HG02885 (cell line): ENCODE results near the gene PTGIS.

Source experiments
- ATAC-seq: cut with Tn5 transposase; IDR thresholded peaks from one replicate; pipeline ENCODE4 v1.9.1; 2021; ENCODE audit warnings: mild to moderate bottlenecking; ENCODE audit not compliant: unreplicated experiment, poor library complexity

Gene PTGIS

DNA sequence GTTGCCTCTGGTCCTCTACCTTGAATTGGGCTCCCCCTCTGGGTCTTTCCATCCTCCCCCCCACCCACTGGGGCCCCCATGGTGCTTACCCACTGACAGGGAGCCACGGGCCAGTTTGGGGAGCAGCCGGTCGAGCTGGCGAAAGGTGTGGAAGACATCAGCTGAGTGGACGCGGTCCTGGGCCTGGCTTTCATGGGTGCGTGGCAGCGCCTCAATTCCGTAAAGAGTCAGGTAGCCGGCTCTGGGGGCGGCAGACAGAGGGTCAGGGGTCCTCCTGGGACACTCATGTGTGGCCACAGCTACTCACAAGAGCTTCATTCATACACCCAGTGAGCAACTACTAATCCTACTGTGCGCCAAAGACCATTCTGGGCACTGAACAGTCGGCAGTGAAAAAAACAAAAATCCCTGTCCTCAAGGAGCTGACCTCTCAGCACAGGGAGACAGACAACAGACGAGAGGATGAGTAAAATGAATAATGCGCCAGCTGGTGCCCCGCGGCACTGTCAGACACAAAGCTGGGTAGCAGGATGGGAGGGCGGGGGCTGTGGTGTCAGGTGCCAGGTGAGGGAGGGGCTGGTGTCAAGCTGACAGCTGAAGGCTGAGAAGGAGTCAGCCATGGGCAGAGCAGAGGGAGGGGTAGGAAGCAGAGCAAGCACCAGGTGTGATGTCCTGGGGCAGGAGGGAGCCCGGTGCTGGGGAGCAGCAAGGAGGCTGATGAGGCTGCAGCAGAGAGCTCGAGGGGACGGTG, 28.3 kb downstream of the PTGIS start:
- ATAC-seq, result no peak

DNA sequence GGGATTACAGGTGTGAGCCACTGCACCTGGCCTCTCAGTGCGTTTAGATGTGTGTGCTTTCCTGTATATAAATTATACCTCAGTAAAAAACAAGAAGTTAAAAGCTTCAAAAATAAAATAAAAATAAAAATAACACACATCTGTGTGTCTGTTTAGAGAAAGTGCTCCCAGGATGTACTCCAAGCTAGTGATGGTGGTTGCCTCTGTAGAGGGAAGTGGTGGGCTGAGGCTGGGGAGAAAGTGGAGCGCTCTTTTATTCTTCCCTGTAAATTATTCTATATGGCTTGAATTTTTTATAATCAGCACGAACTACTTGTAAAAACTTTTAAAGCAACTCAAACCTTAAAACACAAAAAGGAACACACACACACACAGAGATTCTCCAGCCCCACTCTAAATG, 29.0 kb downstream of the PTGIS start:
- ATAC-seq, result no peak

DNA sequence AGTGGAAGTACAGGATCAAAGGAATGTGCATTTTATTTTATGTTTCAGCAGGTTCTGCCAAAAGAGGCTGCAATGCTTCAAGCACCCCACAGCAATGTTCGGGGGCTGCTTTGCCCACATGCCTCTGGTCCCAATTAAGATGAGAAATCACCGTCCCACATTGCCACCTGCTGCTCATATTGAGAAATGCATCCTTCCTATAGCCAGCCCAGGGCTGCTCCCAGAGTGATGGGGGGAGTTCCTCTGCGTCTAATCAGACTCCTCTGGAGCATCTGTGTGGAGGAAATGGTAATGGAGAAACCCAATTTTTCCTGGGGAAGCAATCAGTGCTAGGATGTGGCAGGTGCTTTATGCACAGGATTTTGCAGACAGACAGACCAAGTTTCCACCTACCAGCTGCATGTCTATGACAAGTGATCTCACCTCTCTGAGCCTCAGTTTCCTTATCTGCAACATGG, 33.7 kb downstream of the PTGIS start:
- ATAC-seq, result peak; percentile 43

- no peak for ATAC-seq
Observed at GRCh38 chr20:49532285-49532946, 35.5 kb downstream of the PTGIS start.

DNA sequence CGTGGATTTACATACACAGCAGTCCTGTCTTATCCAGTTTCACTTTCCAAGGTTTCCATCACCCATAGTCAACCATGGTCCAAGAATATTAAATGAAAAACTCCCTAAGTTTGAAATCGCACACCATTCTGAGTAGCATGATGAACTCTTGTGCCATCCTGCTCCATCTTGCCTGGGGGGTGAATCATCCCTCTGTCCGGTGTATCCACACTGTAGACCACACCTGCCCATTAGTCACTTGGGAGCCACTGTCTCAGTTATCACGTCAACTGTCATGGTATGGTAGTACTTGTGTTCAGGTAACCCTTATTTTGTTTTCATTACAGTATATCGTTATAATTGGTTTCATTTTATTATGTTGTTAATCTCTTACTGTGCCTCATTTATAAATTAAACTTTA, 38.5 kb downstream of the PTGIS start:
- ATAC-seq, result no peak

DNA sequence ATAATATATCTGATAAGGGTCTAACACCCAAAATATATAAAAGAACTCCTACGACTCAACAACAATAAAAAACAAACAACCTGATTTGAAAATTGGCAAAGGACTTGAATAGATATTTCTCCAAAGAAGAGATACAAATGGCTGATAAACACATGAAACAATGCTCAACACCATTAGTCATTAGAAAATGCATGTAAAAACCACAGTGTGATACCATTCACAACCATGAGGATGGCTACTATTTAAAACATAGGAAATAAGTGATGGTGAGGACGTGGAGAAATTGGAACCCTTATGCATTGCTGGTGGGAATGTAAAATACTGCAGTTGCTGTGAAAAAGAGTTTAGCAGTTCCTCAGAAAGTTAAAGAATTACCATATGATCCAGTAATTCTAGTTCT, 41.4 kb downstream of the PTGIS start:
- no peak for ATAC-seq

GRCh38 chr20:49526056-49526455, 41.9 kb downstream of the PTGIS start:
- no peak for ATAC-seq

DNA sequence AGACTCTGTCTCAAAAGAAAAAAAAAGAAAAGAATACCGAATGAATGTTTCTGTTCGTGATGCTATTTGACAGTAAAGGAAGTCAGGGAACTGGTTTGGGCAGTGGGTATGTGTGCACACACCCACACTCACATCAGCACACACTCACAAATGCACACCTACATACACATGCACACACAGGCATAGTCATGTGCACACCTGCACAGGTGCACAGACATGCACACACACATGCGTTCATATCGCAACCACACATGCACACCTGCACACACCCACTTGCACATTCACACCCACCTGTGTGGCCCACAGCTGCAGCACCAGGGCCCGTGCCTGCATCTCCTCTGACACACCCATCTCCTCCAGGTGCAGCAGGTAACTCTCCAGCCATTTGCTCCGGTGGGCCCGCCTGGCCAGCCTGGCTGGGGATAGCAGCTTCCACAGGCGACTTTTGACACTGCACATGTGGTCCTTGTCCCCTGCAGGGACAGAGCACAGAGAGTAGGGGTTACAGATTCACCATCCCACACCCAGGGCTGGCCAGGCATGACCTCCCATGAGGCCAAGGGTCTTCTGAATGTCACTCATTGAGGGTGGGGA, 44.1 kb downstream of the PTGIS start:
- ATAC-seq, result no peak

DNA sequence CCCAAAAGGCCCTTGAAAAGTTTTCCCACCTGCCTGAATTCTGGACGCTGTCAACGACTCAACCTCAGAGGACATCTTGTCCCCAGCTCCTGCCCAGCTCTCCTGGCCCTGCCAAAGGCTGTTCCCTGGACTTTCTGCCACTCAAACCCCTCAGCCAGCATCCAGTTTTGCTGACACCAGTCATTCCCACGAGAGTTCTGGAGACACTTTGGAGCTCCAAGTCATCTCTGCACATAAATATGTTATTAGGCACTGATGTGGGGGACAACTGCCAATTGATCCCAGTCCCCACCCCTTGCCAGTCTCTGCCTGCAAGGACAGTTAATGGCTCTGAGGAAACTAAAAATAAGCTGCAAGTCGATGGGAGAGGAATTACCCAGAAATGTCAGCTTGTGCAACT, 46.6 kb downstream of the PTGIS start:
- no peak for ATAC-seq

DNA sequence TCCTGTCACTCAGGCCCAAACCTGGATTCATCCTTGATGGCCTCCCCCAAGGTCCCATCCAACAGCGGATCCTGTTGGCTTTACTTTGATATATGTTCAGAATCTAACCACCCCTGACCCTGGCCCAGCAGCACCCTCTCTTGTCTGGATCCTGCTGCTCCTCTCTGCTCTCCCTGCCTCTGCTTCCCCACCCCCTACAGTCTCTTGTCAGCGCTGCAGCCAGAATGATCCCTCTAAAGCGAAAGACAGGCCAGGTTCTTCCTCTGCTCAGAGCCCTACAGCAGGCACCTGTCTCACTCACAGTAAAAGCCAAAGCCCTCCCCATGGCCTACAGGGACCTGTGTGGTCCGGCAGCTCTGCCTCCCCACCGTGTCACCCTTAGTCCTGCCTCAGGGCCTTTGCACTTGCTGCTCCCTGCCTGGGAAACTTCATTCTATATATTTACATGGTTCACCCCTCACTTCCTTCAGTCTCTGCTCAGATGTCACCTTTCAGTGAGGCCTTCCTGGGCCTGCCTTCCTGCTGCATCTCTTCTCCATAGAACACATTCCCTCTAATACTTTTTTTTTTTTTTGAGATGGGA, 48.1 kb downstream of the PTGIS start:
- no peak for ATAC-seq

- no peak for ATAC-seq
Observed at GRCh38 chr20:49519212-49519712, 48.7 kb downstream of the PTGIS start.

- ATAC-seq, result no peak
Observed at GRCh38 chr20:49518576-49518975, 49.4 kb downstream of the PTGIS start.

DNA sequence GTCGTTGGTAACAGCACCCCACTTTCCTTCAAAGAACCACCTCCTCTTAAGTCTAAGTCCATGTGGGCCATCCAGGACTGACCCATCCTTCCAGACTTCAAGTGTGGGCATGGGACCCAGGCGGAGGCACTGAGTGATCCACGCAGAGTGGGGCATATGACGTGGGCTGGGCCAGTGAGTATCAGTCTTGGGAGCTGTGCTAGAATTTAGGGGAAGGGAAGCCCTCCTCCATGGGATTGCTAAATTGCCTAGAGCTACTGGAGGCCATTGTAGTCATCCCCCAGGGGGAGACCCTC, 50.2 kb downstream of the PTGIS start:
- no peak for ATAC-seq

GRCh38 chr20:49516916-49517804, 50.8 kb downstream of the PTGIS start:
- no peak for ATAC-seq

- ATAC-seq, result no peak
Observed at GRCh38 chr20:49515586-49515985, 52.4 kb downstream of the PTGIS start.

- ATAC-seq, result no peak
Observed at GRCh38 chr20:49513517-49513916, 54.4 kb downstream of the PTGIS start.

DNA sequence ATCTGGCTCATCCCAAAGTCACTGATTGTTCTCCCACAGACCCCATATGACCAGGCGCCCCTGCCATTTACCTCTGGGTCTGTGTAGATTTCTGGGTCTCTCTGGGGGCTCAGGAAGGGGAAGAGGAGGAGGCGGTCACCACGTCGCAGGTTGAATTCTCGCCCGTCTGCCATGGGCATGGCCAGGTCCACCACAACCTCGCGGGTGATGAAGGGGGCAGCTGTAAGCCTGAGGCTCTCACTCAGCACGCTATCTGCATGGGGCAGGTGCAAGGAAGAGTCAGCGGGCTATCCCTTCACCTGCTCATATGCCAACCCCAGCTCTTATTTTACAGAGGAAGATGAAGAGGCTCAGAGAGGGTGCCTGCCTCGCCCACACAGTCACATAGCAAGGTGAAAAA, 54.9 kb downstream of the PTGIS start:
- ATAC-seq, result no peak

DNA sequence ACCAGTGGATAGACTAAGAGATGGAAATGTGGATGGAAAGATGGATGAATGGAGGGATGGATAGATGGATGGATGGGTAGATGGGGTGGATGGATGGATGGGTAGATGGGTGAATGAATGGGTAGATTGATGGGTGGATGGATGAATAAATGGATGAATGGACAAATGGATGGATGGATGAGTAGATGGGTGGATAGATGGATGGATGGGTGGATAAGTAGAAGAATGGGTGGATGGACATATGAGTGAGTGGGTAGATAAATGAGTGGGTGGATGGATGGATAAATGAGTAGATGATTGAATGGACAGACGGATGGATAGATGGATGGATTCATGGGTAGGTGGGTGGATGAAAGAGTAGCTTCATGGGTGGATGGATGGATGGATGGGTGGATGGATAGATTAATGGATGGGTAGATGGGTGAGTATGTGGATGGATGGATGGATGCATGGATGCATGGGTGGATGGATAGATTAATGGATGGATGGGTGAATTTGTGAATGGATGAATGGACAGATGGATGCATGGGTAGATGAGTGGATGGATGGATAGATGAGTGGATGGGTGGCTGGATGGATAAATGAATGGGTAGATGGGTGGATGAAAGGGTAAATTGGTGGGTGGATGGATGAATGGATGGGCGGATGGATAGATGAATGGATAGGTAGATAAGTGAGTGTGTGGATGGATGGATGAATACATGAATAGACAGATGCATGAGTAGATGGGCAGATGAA, 56.0 kb downstream of the PTGIS start:
- ATAC-seq, result no peak

DNA sequence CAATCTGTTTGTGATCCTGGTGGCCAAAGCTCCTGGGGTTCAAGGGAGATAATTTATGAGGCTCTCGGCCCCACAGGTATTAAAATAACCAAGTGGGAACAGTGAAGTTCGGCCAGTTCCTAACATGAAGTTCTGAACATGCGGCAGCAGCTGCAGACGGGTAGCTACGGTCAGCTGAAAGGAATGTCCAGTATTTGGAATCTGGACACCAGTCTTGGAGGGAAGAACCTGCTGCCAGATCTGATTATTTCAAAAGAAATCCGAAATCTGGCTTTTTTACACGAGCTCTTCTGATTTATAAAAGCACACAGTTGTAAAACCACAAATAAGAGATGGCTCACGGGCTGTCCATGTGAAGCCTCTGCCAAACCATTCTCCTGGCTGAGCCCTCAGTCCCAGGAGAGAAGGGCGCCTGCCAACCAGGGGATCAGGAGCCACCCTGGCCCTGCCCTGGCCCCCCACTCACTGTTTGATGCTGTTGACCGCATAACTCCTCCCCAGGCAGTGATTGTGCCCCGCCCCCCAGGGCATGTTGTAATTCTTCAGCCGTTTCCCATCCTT, 57.3 kb downstream of the PTGIS start:
- ATAC-seq, result no peak
